Duodenal mucosa (tissue), 2 donors: Measurements from ENCODE around the gene SAPCD1.
"Not testable (repeated sequence)": the region's sequence is repeated elsewhere in the genome, so short reads cannot be mapped to it uniquely, and the experiment has no call there.

Experiments
- H3K27ac ChIP-seq: one replicate; pipeline ENCODE4 v1.7.0; 2013; ENCODE audit warnings: low read depth, low read length
- H3K27me3 ChIP-seq, 2 donors: one replicate each; pipeline ENCODE4 v1.7.0; 2013; ENCODE audit warnings: low read length in 2 of 2, control low read depth in 1 of 2; ENCODE audit not compliant: insufficient read depth in 2 of 2, control insufficient read depth in 1 of 2
- H3K36me3 ChIP-seq, 2 donors: one replicate each; pipeline ENCODE4 v1.7.0; 2013; ENCODE audit warnings: low read length in 2 of 2, control low read depth in 1 of 2; ENCODE audit not compliant: insufficient read depth in 2 of 2, control insufficient read depth in 1 of 2
- H3K4me1 ChIP-seq, 2 donors: one replicate each; pipeline ENCODE4 v1.7.0; 2013; ENCODE audit warnings: low read length in 2 of 2, control low read depth in 1 of 2; ENCODE audit not compliant: insufficient read depth in 2 of 2, control insufficient read depth in 1 of 2
- H3K4me3 ChIP-seq, 2 donors: one replicate each; pipeline ENCODE4 v1.7.0; 2013; ENCODE audit warnings: low read length in 2 of 2, low read depth in 1 of 2
- H3K9ac ChIP-seq, 2 donors: one replicate each; pipeline ENCODE4 v1.7.0; 2013; ENCODE audit warnings: low read length in 2 of 2, low read depth in 1 of 2
- H3K9me3 ChIP-seq, 2 donors: one replicate each; pipeline ENCODE4 v1.7.0; 2013; ENCODE audit warnings: low read length in 2 of 2, control low read depth in 1 of 2; ENCODE audit not compliant: control insufficient read depth in 1 of 2

SAPCD1 gene

GRCh38 chr6:31797588-31797987 lies 35.1 kb downstream of the SAPCD1 start:
- Histone ChIP-seq H3K4me3 (no peak overlapping the region), H3K9ac (peak overlapping the region in 1 of 2 donors; percentile 15), H3K27ac (no peak overlapping the region), H3K9me3 (no peaks in the 10 kb centered on the region), H3K36me3 (peaks cover 3% of the 10 kb centered on the region in 2 donors), H3K27me3 (no peaks in the 10 kb centered on the region), H3K4me1 (peaks cover 7 to 9% of the 10 kb centered on the region in 2 donors)

DNA sequence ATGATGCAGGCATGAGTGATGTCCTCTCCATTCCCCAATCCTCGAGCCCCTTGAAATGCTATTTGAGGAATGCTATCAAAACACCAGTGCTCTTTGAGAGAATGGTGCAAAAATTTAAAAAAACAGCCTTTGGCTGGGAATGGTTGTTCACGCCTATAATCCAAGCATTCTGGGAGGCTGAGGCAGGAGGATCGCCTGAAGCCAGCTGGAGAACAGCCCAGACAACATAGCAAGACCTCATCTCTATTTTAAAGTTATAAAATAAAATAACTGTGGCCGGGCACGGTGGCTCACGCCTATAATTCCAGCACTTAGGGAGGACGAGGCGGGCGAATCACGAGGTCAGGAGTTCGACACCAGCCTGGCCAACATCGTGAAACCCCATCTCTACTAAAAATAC lies 37.3 kb downstream of the SAPCD1 start:
- Histone ChIP-seq H3K4me3 (no peak overlapping the region), H3K27me3 (no peaks in the 10 kb centered on the region), H3K9ac (no peak overlapping the region), H3K27ac (no peak overlapping the region), H3K9me3 (no peaks in the 10 kb centered on the region), H3K36me3 (peaks cover 0 to 6% of the 10 kb centered on the region in 2 donors), H3K4me1 (peaks cover 0 to 1% of the 10 kb centered on the region in 2 donors)

DNA sequence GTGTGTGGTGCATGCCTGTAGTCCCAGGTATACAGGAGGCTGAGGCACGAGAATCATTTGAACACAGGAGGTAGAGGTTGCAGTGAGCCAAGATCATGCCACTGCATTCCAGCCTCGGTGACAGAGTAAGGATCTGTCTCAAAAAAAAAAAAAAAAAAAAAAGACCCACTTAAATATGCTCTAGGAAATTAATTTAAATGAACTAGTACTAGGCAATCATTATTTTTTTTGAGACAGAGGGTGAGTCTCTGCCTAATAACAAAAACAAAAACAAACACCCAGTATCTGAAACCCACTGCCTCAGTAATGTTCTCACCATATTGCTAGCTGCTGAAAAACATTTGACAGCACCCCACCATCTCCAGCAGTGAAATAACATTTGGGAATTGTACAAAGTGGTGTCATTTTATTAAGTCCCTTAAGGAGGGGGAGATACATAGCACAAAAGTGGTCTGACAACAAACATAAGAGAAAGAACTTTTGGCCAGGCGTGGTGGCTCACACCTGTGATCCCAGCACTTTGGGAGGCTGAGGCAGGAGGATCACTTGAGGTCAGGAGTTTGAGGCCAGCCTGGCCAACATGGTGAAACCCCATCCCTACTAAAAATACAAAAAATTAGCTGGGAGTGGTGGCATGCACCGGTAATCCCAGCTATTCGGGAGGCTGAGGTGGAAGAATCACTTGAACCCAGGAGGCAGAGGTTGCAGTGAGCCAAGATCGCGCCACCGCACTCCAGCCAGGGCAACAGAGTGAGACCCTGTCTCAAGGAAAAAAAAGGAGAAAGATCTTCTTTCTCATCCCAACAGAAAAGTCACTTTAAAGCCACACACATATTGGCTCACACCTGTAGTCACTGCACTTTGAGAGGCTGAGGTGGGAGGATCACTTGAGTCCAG lies 38.8 kb downstream of the SAPCD1 start:
- H3K4me1 ChIP-seq, H3K9ac ChIP-seq, H3K9me3 ChIP-seq, H3K4me3 ChIP-seq, H3K36me3 ChIP-seq, H3K27ac ChIP-seq, H3K27me3 ChIP-seq: not testable (repeated sequence)

DNA sequence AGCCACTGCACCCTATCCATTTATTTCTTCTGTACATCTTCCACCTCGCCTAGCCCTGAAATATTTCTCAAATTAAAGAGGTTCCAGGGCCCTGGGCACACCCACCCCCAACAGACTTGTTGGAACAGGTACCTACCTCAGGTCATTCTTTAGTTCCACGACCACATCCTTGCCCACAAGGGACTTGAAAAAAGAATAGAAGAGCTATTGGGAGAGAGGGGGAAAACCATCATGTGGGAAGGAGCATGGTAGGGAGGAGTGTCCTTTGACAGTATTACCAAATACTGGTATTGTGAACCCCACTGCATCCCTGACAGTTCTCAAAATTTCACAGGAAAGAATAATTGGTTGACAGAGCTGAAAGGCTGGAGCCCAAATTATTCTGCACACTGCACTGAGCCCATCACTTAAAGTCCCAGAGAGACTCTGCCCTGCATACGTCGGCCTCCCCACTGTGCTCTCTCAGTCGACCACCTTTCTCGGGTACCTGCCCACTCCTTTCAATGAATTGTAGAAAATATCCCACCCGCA lies 43.5 kb downstream of the SAPCD1 start:
- Histone ChIP-seq H3K36me3 (peaks cover 0 to 4% of the 10 kb centered on the region in 2 donors), H3K27me3 (no peaks in the 10 kb centered on the region), H3K4me1 (peaks cover 0 to 11% of the 10 kb centered on the region in 2 donors), H3K9me3 (no peaks in the 10 kb centered on the region), H3K9ac (peak overlapping the region; percentile 63 to 90), H3K4me3 (peak overlapping the region; percentile 66 to 89), H3K27ac (no peak overlapping the region)

DNA sequence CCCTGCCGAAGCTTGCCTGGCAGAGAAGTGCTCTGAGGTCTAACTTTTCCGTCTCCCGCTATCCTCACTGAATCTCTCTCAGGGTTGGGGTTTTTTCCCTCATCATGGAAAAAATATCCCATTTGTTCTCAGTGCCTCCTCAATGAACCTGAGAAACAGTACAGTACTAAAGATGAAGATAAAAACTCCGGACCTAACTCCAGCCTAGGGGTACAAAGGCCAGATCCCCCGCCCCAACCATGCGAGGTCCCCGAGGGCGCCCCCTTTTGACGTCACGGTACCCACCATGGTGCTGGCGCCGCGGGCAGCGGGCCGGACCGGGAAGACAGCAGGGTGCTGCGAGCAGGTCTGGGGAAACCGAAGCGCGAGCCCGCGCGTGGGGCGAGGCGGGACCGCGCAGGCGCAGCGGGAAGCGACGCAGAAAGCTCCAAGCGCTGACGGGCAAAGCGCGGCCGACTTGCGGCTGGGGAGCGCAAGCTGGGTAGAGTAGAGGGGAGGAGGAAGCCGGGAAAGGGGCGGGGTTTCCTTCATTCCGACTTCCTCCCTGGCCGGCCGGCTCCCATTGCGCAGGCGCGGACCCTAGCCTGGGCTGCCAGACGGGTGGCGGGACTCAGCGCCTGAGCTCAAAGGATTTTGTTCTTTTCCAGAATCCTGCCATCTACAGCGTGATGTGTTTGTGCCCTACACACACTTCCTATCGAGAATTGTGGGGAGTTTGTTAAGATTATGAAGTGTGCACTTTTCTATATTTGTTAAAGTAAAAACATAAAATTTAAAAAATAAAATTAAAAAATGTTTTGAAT lies 44.2 kb downstream of the SAPCD1 start, which contains the start of gene LSM2:
Gene LSM2 (minus strand): TSS at position 497 of the 803 bp plus-strand sequence. CDS start 209 bp downstream, at position 288.
- Histone ChIP-seq H3K27ac (peak within 1 kb of the TSS; percentile 94), H3K4me3 (peak within 1 kb of the TSS; percentile 66 to 89), H3K9me3 (no peaks in the 10 kb centered on the region), H3K9ac (peak within 1 kb of the TSS; percentile 63 to 90), H3K36me3 (peaks cover 0 to 4% of the 10 kb centered on the region in 2 donors), H3K27me3 (no peaks in the 10 kb centered on the region), H3K4me1 (peaks cover 5 to 11% of the 10 kb centered on the region in 2 donors)

DNA sequence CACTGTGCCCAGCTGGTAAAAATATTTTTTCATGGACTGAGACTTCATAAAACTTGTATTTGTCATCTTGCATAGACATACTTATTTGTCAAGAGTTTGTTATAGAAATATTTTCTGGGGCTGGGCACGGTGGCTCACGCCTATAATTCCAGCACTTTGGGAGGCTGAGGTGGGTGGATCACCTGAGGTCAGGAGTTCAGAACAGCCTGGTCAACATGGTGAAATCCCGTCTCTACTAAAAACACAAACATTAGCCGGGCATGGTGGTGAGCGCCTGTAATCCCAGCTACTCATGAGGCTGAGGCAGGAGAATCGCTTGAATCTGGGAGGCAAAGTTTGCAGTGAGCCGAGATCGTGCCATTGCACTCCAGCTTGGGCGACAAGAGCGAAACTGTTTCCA lies 46.1 kb downstream of the SAPCD1 start:
- H3K4me1 ChIP-seq: peaks cover 9 to 15% of the 10 kb centered on the region in 2 donors
- H3K36me3 ChIP-seq, H3K27me3 ChIP-seq, H3K4me3 ChIP-seq, H3K27ac ChIP-seq, H3K9ac ChIP-seq, H3K9me3 ChIP-seq: not testable (repeated sequence)

- Histone ChIP-seq H3K27ac (no peak overlapping the region), H3K4me1 (peaks cover 10 to 13% of the 10 kb centered on the region in 2 donors), H3K9me3 (no peaks in the 10 kb centered on the region)
Measured at GRCh38 chr6:31811645-31812044, 49.2 kb downstream of the SAPCD1 start.

GRCh38 chr6:31813465-31813849 lies 51.0 kb downstream of the SAPCD1 start:
- peak overlapping the region; percentile 61 to 65 for H3K9ac ChIP-seq

More at GRCh38 chr6:31811645-31812044, 49.2 kb downstream of the SAPCD1 start:
- Histone ChIP-seq H3K9ac (no peak overlapping the region), H3K27me3 (no peaks in the 10 kb centered on the region), H3K4me3 (no peak overlapping the region), H3K36me3 (no peaks in the 10 kb centered on the region)

More at GRCh38 chr6:31813465-31813849, 51.0 kb downstream of the SAPCD1 start:
- H3K36me3 ChIP-seq: no peaks in the 10 kb centered on the region
- peak overlapping the region in 1 of 2 donors; percentile 30 for H3K4me3 ChIP-seq
- H3K4me1 ChIP-seq: peaks cover 12 to 21% of the 10 kb centered on the region in 2 donors
- H3K9me3 ChIP-seq: no peaks in the 10 kb centered on the region
- H3K27ac ChIP-seq: peak overlapping the region; percentile 77
- no peaks in the 10 kb centered on the region for H3K27me3 ChIP-seq
